ENCODE results near the gene GADD45G. TPM values are rescaled to one million over a fixed set of nuclear protein-coding genes. Genes with fewer than 3 reads are reported as not detected.

The GADD45G gene
- total RNA-seq, 1 experiment from 2014 or later, result 7.7 TPM

DNA sequence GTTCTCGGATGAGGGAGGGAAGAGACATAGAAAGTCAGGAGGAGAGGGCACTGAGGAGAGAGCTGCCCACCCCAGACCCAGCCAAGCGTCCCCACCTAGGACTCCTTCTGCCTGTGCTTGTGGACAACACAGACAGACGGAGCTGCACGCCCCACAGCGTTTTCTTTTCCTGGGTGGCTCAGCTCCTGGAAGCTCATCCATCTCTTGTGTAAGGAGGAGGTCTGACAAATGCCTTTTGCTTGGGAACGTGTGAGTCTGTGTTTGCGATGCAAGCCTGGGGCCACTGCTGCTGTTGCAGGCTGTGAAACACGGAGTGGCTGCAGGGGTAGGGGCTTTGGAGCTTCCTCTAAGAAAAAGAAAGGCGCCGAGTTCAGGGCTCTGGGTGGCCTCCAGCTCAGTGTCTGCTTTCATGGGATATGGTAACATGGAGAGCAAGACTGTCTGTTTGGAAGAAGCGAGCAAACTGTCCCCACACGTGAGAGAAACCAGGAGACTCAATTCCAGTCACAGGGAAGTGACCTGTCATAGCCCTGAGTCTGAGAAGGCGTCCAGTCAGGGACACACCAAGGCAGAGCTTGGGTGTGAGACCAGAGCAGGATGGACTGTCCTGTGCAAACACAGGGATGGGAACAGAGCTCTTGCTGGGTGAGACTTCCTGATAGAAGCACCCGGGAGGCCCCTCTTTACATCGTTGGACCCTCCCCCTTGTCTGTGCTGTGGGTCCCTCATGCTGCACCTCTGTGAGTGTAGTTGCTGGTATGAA lies 42.7 kb downstream of the GADD45G start:
- Histone ChIP-seq H3K4me1 (ENCODE audit: insufficient read depth, low read length) (peaks cover 9% of the 10 kb centered on the region), H3K79me2 (ENCODE audit: insufficient read depth, low read length) (no peaks in the 10 kb centered on the region), H3K9me3 (ENCODE audit: control insufficient read depth, low read depth, low read length) (no peaks in the 10 kb centered on the region), H2AK5ac (ENCODE audit: insufficient read length, low read length) (no peak overlapping the region), H2AFZ (ENCODE audit: low read length) (no peak overlapping the region), H3K27ac (ENCODE audit: insufficient read length, low read depth, low read length) (no peak overlapping the region), H4K8ac (replicated peaks; ENCODE audit: insufficient read length, low read depth, low read length) (no peak overlapping the region), H3K9ac (ENCODE audit: extremely low read depth, insufficient read length, low read length) (no peak overlapping the region), H3K18ac (ENCODE audit: insufficient read length, low read depth, low read length) (no peak overlapping the region), H2BK12ac (ENCODE audit: insufficient read length, low read depth, low read length) (no peak overlapping the region), H3K23ac (ENCODE audit: insufficient read length, low read depth, low read length) (no peak overlapping the region), H4K91ac (ENCODE audit: insufficient read length, low read depth, low read length) (no peak overlapping the region), H3K4me2 (ENCODE audit: insufficient read depth, insufficient read length, low read length) (no peak overlapping the region), H3K23me2 (ENCODE audit: insufficient read length, low read depth, low read length, poor library complexity, severe bottlenecking) (no peaks in the 10 kb centered on the region), H2BK15ac (ENCODE audit: low read depth, low read length) (no peak overlapping the region), H2BK5ac (ENCODE audit: insufficient read length, low read length) (no peak overlapping the region), H3K79me1 (ENCODE audit: insufficient read depth, low read depth, low read length, poor library complexity, severe bottlenecking) (no peaks in the 10 kb centered on the region), H3K4ac (ENCODE audit: low read depth, low read length) (no peak overlapping the region), H2BK20ac (ENCODE audit: low read depth, low read length, poor library complexity, severe bottlenecking) (no peak overlapping the region), H3T11ph (ENCODE audit: low read length) (no peak overlapping the region), H4K20me1 (ENCODE audit: control insufficient read depth, insufficient read depth, insufficient read length) (no peaks in the 10 kb centered on the region), H3K56ac (ENCODE audit: insufficient read length, low read depth, low read length) (no peak overlapping the region), H3K14ac (ENCODE audit: insufficient read depth, low read length) (no peak overlapping the region), H2BK120ac (ENCODE audit: low read depth, low read length, poor library complexity, severe bottlenecking) (no peak overlapping the region), H3K27me3 (ENCODE audit: insufficient read depth, low read length) (no peaks in the 10 kb centered on the region), H4K5ac (ENCODE audit: insufficient read length, low read depth, low read length) (no peak overlapping the region)
- no peaks in the 10 kb centered on the region for H3K9me3 Mint-ChIP-seq
- no peak for DNase-seq
- TF ChIP-seq, protein P1, sequence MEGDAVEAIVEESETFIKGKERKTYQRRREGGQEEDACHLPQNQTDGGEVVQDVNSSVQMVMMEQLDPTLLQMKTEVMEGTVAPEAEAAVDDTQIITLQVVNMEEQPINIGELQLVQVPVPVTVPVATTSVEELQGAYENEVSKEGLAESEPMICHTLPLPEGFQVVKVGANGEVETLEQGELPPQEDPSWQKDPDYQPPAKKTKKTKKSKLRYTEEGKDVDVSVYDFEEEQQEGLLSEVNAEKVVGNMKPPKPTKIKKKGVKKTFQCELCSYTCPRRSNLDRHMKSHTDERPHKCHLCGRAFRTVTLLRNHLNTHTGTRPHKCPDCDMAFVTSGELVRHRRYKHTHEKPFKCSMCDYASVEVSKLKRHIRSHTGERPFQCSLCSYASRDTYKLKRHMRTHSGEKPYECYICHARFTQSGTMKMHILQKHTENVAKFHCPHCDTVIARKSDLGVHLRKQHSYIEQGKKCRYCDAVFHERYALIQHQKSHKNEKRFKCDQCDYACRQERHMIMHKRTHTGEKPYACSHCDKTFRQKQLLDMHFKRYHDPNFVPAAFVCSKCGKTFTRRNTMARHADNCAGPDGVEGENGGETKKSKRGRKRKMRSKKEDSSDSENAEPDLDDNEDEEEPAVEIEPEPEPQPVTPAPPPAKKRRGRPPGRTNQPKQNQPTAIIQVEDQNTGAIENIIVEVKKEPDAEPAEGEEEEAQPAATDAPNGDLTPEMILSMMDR (conservative IDR thresholded peaks at IDR 0.05), result no peak
- peaks cover 9% of the 10 kb centered on the region for H3K27me3 Mint-ChIP-seq (ENCODE audit: low read depth)
- H3K27ac Mint-ChIP-seq, result no peak overlapping the region; a peak in 1 of 7 replicates
- H3K4me1 Mint-ChIP-seq, result peaks cover 41 to 43% of the 10 kb centered on the region in 2 experiments
- no CpG with 5 or more reads among the region's 15 CpGs for WGBS (ENCODE audit: extremely low coverage, insufficient read length, low lambda C conversion rate)
- no peaks in the 10 kb centered on the region for H3K36me3 Mint-ChIP-seq (ENCODE audit: insufficient read depth in 1 of 3, low read depth in 3 of 3)
- H3K4me3 Mint-ChIP-seq, result no peak overlapping the region
